ENCODE results near the gene SUGCT. TPM values are rescaled to one million over a fixed set of nuclear protein-coding genes. Genes with fewer than 3 reads are reported as not detected.

SUGCT gene
- total RNA-seq, 1 experiment from 2014 or later: 4.6 TPM

DNA sequence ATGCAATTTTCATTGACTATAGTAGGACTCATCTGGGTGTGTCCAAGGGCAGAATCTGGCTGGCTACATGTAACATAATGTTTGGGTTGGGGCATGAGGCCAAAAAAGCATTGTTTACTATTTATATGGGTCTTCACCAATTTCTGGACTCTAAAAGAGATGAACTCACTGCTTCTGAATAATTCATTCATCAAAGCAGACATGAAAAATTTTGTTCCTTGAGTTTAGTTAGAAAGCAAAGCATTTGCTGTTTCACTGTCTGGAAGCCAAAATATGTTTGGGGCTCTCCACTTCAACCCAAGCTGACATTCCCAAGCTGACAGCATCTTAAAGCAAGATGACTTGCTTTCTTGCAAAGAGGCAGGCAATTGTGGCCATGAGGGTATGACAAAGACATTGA, 670.6 kb downstream of the SUGCT start (continued):
- TF ChIP-seq, protein P1, sequence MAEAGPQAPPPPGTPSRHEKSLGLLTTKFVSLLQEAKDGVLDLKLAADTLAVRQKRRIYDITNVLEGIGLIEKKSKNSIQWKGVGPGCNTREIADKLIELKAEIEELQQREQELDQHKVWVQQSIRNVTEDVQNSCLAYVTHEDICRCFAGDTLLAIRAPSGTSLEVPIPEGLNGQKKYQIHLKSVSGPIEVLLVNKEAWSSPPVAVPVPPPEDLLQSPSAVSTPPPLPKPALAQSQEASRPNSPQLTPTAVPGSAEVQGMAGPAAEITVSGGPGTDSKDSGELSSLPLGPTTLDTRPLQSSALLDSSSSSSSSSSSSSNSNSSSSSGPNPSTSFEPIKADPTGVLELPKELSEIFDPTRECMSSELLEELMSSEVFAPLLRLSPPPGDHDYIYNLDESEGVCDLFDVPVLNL (CRISPR knock-in tag; IDR thresholded peaks at IDR 0.05; ENCODE audit: borderline replicate concordance, low read depth): no peak
- no peak for TF ChIP-seq ESRRA (CRISPR knock-in tag; IDR thresholded peaks at IDR 0.05; ENCODE audit: borderline replicate concordance)
- TF ChIP-seq PREB (CRISPR knock-in tag; IDR thresholded peaks at IDR 0.05; ENCODE audit: borderline replicate concordance): no peak
- TF ChIP-seq CBFB (CRISPR knock-in tag; IDR thresholded peaks at IDR 0.05; ENCODE audit: low read depth): no peak
- no peak for TF ChIP-seq GRHL2 (CRISPR knock-in tag; IDR thresholded peaks at IDR 0.05; ENCODE audit: insufficient replicate concordance, severe bottlenecking)
- no peak for TF ChIP-seq FOXP1 (CRISPR knock-in tag; IDR thresholded peaks at IDR 0.05; ENCODE audit: borderline replicate concordance)
- TF ChIP-seq, protein P2, sequence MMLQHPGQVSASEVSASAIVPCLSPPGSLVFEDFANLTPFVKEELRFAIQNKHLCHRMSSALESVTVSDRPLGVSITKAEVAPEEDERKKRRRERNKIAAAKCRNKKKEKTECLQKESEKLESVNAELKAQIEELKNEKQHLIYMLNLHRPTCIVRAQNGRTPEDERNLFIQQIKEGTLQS (CRISPR knock-in tag; conservative IDR thresholded peaks at IDR 0.05): no peak
- TF ChIP-seq MXD4 (CRISPR knock-in tag; IDR thresholded peaks at IDR 0.05; ENCODE audit: borderline replicate concordance): no peak
- no peak for TF ChIP-seq FOXK1 (CRISPR knock-in tag; IDR thresholded peaks at IDR 0.05)
- no peak for TF ChIP-seq NFATC4 (CRISPR knock-in tag; IDR thresholded peaks at IDR 0.05)
- TF ChIP-seq, protein P3, sequence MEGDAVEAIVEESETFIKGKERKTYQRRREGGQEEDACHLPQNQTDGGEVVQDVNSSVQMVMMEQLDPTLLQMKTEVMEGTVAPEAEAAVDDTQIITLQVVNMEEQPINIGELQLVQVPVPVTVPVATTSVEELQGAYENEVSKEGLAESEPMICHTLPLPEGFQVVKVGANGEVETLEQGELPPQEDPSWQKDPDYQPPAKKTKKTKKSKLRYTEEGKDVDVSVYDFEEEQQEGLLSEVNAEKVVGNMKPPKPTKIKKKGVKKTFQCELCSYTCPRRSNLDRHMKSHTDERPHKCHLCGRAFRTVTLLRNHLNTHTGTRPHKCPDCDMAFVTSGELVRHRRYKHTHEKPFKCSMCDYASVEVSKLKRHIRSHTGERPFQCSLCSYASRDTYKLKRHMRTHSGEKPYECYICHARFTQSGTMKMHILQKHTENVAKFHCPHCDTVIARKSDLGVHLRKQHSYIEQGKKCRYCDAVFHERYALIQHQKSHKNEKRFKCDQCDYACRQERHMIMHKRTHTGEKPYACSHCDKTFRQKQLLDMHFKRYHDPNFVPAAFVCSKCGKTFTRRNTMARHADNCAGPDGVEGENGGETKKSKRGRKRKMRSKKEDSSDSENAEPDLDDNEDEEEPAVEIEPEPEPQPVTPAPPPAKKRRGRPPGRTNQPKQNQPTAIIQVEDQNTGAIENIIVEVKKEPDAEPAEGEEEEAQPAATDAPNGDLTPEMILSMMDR (IDR thresholded peaks at IDR 0.05): no peak
- TF ChIP-seq FOXJ3 (CRISPR knock-in tag; IDR thresholded peaks at IDR 0.05; ENCODE audit: borderline replicate concordance): no peak

DNA sequence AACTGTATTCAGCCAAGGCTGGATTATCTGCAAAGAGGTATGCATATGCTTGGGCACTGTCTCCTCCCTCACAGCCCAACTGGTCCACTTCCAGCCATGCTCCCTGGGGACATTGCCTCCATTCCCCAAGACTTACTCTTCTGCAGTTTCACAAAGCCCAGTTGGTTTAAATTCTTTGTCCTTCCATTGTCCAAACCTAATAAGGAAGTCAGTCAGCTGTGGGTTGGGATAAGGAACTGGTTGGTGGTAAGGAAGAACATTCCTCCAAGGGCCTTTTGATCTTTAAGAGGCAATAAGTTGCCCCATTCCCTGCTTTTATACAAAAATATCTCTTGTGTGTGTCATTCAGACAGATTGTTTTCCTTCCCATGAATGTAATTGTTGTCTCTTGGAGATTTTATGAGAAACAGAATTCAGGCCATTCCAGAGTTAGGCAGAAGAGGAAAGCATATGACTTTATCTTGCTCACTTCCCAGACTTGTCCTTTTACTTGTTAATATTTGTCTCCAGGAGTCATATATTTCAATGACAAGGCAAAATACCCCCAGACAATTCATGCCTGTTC, 673.7 kb downstream of the SUGCT start:
- ChIA-PET POLR2A (no interaction called here), CTCF (no interaction called here)
- Mint-ChIP-seq H3K36me3 (peaks cover 14% of the 10 kb centered on the region), H3K9me3 (peaks cover 31% of the 10 kb centered on the region), H3K4me1 (0 out of 2 replicates have a peak, but pooled peaks cover 5% of the 10 kb centered on the region), H3K27ac (no peak overlapping the region), H3K27me3 (ENCODE audit: low read depth) (peaks cover 2% of the 10 kb centered on the region; the same call in 1 of the 2 replicates), H3K4me3 (no peak overlapping the region)
- no peak for DNase-seq (ENCODE audit: low spot score)
- TF ChIP-seq NFE2L1 (CRISPR knock-in tag; IDR thresholded peaks at IDR 0.05) (no peak), USF1 (CRISPR knock-in tag; IDR thresholded peaks at IDR 0.05) (no peak), HMGXB4 (CRISPR knock-in tag; IDR thresholded peaks at IDR 0.05) (no peak), NR1H2 (CRISPR knock-in tag; IDR thresholded peaks at IDR 0.05) (no peak), NR2C2 (CRISPR knock-in tag; IDR thresholded peaks at IDR 0.05) (no peak), ZNF317 (CRISPR knock-in tag; IDR thresholded peaks at IDR 0.05; ENCODE audit: borderline replicate concordance, low read depth) (no peak), IRF2 (CRISPR knock-in tag; IDR thresholded peaks at IDR 0.05; ENCODE audit: borderline replicate concordance, low read depth) (no peak), SP1 (CRISPR knock-in tag; conservative IDR thresholded peaks at IDR 0.05) (no peak)
- TF ChIP-seq, protein P4, sequence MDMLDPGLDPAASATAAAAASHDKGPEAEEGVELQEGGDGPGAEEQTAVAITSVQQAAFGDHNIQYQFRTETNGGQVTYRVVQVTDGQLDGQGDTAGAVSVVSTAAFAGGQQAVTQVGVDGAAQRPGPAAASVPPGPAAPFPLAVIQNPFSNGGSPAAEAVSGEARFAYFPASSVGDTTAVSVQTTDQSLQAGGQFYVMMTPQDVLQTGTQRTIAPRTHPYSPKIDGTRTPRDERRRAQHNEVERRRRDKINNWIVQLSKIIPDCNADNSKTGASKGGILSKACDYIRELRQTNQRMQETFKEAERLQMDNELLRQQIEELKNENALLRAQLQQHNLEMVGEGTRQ (CRISPR knock-in tag; IDR thresholded peaks at IDR 0.05): no peak
- TF ChIP-seq, protein P2 (CRISPR knock-in tag; conservative IDR thresholded peaks at IDR 0.05): no peak
- no peak for ATAC-seq
